Thoracic aorta (tissue), 2 donors: ENCODE results near the gene TBL1XR1. TPM values are rescaled to one million over a fixed set of nuclear protein-coding genes. Genes with fewer than 3 reads are reported as not detected.

ENCODE experiments used
- ATAC-seq: fragments of 150-250 bp; one replicate; pipeline ENCODE4 v1.8.0; 2017; ENCODE audit warnings: low read depth; ENCODE audit not compliant: insufficient number of reproducible peaks, low FRiP score
- DNase-seq: peaks from one replicate; pipeline ENCODE4 v3.0.0-alpha.2; 2020; ENCODE audit warnings: low spot score
- H3K27ac ChIP-seq, 2 donors: fragments of 200-600 bp; sonication (generic); 1 replicate in 1 of 2; 2 replicates in 1 of 2; pipeline ENCODE4 v1.5.1; 2016; ENCODE audit warnings: mild to moderate bottlenecking in 2 of 2, moderate library complexity in 2 of 2
- H3K27me3 ChIP-seq: fragments of 200-600 bp; sonication (generic); replicated peaks from 2 replicates; pipeline ENCODE4 v1.6.0; 2016; ENCODE audit warnings: mild to moderate bottlenecking; ENCODE audit not compliant: insufficient read depth
- H3K36me3 ChIP-seq: fragments of 200-600 bp; sonication (generic); one replicate; pipeline ENCODE4 v1.5.1; 2016
- H3K4me1 ChIP-seq, 2 donors: fragments of 200-600 bp; sonication (generic); 1 replicate in 1 of 2; 2 replicates in 1 of 2; pipeline versions ENCODE4 v1.5.1 to v1.6.0; 2016; ENCODE audit warnings: low read depth in 2 of 2, mild to moderate bottlenecking in 1 of 2; ENCODE audit not compliant: control insufficient read depth in 1 of 2
- H3K4me3 ChIP-seq: fragments of 200-600 bp; sonication (generic); 2 replicates; pipeline ENCODE4 v1.5.1; 2016; ENCODE audit warnings: mild to moderate bottlenecking
- H3K9me3 ChIP-seq: fragments of 200-600 bp; sonication (generic); 2 replicates; pipeline ENCODE4 v1.5.1; 2016
- total RNA-seq, 2 donors: library from RNA; depleted of rRNA; stranded (reverse); fragments of >200 nt; gene quantifications; one replicate each; pipeline versions ENCODE4 v1.1.0 to v1.2.3, GENCODE V29; 2016
- TF ChIP-seq, protein P1 (sequence below): fragments of 200-600 bp; sonication (generic); IDR thresholded peaks from one replicate; pipeline ENCODE4 v1.5.1; 2019; ENCODE audit warnings: antibody characterized with exemption

TBL1XR1 gene
- total RNA-seq, 2 donors from 2014 or later: 67.0 to 109 TPM

DNA sequence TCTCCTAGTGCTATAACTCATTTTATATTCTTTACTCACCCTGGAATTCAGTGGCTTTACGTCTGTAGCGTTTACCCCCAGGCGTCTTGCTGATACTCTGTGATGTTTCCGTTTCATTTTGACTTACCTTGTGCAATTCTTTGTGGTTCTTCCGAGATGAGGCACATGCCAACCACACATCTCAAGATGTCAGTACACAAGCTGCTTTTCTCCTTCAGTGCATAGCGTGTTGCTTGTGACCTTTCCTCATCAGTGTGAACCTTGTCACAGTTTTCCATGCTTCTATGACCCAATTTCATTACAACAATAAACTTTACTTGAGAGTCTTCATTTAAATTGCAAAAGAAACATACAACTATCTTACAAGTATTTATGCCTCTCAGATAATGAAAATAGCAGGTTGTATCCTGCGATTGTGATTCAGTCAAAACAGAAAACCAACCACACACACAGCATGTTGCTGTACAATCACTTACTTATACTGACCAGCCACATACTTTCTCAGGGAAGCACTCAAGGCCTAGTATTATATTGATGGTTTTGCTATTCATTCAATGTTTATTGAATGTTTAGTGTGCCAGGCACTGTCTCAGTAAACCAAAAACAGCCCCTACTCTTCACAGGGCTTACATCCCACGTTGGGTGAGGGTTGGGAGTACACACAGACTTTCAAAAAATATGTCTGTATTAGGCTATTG is 4.6 kb upstream of the TBL1XR1 start:
- TF ChIP-seq, protein P1, sequence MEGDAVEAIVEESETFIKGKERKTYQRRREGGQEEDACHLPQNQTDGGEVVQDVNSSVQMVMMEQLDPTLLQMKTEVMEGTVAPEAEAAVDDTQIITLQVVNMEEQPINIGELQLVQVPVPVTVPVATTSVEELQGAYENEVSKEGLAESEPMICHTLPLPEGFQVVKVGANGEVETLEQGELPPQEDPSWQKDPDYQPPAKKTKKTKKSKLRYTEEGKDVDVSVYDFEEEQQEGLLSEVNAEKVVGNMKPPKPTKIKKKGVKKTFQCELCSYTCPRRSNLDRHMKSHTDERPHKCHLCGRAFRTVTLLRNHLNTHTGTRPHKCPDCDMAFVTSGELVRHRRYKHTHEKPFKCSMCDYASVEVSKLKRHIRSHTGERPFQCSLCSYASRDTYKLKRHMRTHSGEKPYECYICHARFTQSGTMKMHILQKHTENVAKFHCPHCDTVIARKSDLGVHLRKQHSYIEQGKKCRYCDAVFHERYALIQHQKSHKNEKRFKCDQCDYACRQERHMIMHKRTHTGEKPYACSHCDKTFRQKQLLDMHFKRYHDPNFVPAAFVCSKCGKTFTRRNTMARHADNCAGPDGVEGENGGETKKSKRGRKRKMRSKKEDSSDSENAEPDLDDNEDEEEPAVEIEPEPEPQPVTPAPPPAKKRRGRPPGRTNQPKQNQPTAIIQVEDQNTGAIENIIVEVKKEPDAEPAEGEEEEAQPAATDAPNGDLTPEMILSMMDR: no peak
- H3K27me3 ChIP-seq: no peaks in the 10 kb centered on the region
- peaks cover 2 to 12% of the 10 kb centered on the region in 2 donors for H3K4me1 ChIP-seq
- ATAC-seq (no peak), DNase-seq (no peak)
- H3K36me3 ChIP-seq: no peaks in the 10 kb centered on the region
- no peaks in the 10 kb centered on the region for H3K9me3 ChIP-seq
- no peak overlapping the region for H3K4me3 ChIP-seq
- no peak overlapping the region for H3K27ac ChIP-seq

DNA sequence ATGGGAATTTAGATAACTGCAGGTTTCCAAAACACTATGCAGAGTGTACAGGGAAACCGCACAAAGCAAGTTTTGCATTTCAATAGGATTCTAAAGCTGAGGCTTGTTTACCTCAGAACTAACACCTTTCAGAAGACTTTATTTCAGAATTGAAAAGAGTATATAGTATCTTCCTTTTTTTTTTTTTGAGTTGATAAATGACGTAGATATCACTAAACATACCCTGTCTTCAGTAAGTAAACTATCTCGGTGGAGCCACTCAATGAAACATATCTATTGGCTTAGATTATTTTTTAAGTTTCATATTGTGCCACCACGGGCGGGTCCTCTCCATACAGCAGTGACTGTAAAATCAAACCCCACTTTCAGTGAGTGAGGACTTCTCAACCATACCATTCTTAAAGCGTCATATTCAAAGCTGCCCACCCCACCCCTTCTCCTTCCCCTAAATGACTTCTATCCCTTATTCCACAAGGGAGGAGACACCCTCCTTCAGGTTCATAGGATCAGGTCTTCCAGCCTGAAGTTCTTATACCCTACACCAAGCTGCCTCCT is 2.0 kb upstream of the TBL1XR1 start:
- no peak for ATAC-seq
- Histone ChIP-seq H3K4me3 (no peak overlapping the region), H3K27ac (peak overlapping the region; percentile 77 to 86), H3K27me3 (no peaks in the 10 kb centered on the region), H3K36me3 (no peaks in the 10 kb centered on the region), H3K4me1 (peaks cover 10 to 13% of the 10 kb centered on the region in 2 donors), H3K9me3 (no peaks in the 10 kb centered on the region)
- DNase-seq: no peak
- TF ChIP-seq, protein P1: no peak

DNA sequence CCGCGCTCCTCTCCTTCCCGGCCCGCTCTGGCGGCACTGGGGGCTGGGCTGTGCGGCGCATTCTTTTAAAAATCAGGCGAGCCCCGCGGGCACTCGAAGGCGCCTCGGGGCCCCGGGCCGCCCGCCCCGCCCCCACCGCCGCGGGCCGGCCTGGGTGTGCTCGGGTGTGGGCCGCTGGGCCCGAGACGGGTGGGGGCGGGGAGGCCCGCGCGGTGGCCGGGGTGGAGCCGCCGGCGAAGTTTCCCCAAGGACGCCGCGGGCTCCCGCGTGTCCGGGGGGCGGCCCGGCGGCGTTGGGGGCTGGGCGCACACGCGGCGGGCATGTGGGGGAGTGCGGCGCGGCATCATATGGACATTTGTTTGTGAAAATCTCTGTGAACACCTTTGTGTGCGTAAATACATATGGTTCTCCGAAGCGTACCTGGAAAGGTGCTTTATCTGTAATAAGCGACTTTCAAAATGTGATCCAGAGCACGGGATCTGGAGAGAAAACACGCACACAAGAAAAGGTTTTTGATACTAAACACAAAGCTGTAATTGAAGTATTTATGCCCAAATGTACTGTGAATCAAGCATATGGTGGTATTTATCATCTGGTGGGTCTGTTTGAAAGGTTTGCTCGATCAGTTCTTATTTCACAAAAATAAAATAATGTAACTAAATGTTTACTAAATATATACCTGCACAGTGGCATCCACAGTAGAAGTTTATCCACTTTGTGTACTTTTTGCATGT is 612 bp upstream of the TBL1XR1 start:
- H3K27ac ChIP-seq: peak overlapping the region; percentile 77 to 86
- peaks cover 15 to 24% of the 10 kb centered on the region in 2 donors for H3K4me1 ChIP-seq
- no peaks in the 10 kb centered on the region for H3K27me3 ChIP-seq
- H3K36me3 ChIP-seq: no peaks in the 10 kb centered on the region
- TF ChIP-seq, protein P1: no peak
- H3K4me3 ChIP-seq: peak overlapping the region; percentile 83
- no peaks in the 10 kb centered on the region for H3K9me3 ChIP-seq
- peak; percentile 40 for ATAC-seq
- peak; percentile 7 for DNase-seq

- H3K9me3 ChIP-seq: no peaks in the 10 kb centered on the region
- H3K27ac ChIP-seq: peak overlapping the region; percentile 97
- peak overlapping the region; percentile 98 for H3K4me3 ChIP-seq
- H3K27me3 ChIP-seq: no peaks in the 10 kb centered on the region
- no peaks in the 10 kb centered on the region for H3K36me3 ChIP-seq
- peak; percentile 3 for DNase-seq
- TF ChIP-seq, protein P1: no peak
- peaks cover 15 to 30% of the 10 kb centered on the region in 2 donors for H3K4me1 ChIP-seq
- no peak for ATAC-seq
Observed at GRCh38 chr3:177196456-177197040, 734 bp downstream of the TBL1XR1 start.

GRCh38 chr3:177196008-177196455 is 1.2 kb downstream of the TBL1XR1 start:
- Histone ChIP-seq H3K27ac (peak overlapping the region; percentile 97), H3K9me3 (no peaks in the 10 kb centered on the region), H3K4me3 (peak overlapping the region; percentile 98), H3K27me3 (no peaks in the 10 kb centered on the region), H3K4me1 (peaks cover 17 to 35% of the 10 kb centered on the region in 2 donors), H3K36me3 (no peaks in the 10 kb centered on the region)
- no peak for ATAC-seq
- DNase-seq: no peak
- TF ChIP-seq, protein P1: no peak
